HG03565 (cell line): ENCODE results near the gene TMEM184A.
"Not testable (repeated sequence)": the region's sequence is repeated elsewhere in the genome, so short reads cannot be mapped to it uniquely, and the experiment has no call there.

Experiments
- ATAC-seq: cut with Tn5 transposase; IDR thresholded peaks from one replicate; pipeline ENCODE4 v1.9.1; 2021; ENCODE audit warnings: mild to moderate bottlenecking, moderate library complexity; ENCODE audit not compliant: unreplicated experiment

Gene TMEM184A

DNA sequence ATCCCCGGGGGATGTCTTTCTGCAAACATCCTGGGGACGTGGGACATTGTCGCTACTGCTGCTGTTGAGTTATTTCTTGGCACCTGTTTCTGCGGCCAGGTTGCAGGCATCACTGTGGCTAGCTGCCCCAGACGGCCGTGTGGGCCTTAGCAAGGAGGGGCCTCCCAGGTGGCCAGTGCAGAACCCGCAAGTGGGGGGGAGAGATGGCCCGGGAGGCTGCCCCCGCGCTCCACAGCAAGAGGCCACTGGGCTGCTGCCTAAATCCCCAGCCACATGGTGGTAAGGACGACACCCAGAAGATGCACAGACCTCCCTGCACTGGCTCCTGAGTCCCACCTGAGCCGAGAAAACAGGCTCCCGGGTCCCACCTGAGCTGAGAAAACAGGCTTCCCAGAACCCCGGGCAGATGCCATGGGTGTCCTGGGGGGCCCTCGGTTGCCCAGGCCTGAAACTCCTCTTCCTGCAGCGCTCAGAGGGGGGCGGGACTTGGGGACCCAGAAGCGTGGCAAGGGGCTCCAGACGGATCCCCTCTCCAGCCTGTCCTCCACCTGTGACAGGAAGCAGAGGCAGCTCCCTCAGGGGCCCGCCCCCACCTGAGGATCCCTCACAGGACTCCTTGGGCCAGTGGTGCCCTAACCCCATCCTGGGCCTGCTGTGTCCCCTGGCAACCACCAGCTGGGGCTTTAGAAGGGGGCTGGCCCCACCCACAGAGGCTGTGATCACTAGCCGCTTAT lies 26.5 kb downstream of the TMEM184A start:
- ATAC-seq = no peak

- ATAC-seq = no peak
Observed at GRCh38 chr7:1526271-1526754, 29.7 kb downstream of the TMEM184A start.

- ATAC-seq = no peak
Observed at GRCh38 chr7:1525409-1525808, 30.6 kb downstream of the TMEM184A start.

- no peak for ATAC-seq
Observed at GRCh38 chr7:1523844-1524243, 32.2 kb downstream of the TMEM184A start.

- no peak for ATAC-seq
Observed at GRCh38 chr7:1523208-1523607, 32.8 kb downstream of the TMEM184A start.

DNA sequence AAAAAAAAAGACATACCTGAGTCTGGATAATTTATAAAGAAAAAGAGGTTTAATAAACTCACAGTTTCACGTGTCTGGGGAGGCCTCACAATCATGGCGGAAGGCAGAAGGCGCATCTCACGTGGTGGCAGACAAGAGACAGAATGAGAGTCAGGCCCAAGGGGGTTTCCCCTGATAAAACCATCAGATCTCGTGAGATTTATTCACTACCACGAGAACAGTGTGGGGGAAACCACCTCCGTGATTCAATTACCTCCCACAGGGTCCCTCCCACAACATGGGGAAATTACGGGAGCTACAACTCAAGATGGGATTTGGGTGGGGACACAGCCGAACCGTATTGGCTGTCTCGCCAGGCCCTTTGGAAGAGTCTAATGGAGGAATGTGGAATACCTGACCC lies 34.5 kb downstream of the TMEM184A start:
- ATAC-seq = no peak

- ATAC-seq = no peak
Observed at GRCh38 chr7:1520539-1521234, 35.3 kb downstream of the TMEM184A start.

GRCh38 chr7:1519322-1519922 lies 36.6 kb downstream of the TMEM184A start:
- ATAC-seq = not testable (repeated sequence)

- no peak for ATAC-seq
Observed at GRCh38 chr7:1516586-1517251, 39.3 kb downstream of the TMEM184A start.

GRCh38 chr7:1515509-1515967 lies 40.5 kb downstream of the TMEM184A start:
- not testable (repeated sequence) for ATAC-seq

GRCh38 chr7:1514995-1515401 lies 41.0 kb downstream of the TMEM184A start:
- no peak for ATAC-seq

DNA sequence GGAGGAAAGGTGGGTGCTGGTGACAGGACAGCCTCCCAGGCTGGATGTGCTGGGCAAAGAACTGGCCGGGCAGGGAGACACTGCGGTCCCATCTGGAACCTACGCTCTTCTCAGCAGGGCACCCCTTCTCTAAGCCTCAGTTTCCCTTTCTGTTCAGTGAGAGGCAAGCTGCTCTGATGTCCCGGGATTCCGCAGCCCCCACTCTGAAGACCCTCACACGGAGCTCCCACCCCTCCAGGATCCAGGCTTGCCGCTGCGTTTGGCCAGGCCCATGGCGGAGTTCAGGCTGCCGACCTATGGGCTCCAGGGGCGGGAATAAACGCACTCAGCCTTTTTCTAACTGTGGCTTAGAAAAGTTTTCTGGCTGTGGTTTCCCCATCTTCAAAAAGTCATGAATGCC lies 41.6 kb downstream of the TMEM184A start:
- ATAC-seq = no peak

DNA sequence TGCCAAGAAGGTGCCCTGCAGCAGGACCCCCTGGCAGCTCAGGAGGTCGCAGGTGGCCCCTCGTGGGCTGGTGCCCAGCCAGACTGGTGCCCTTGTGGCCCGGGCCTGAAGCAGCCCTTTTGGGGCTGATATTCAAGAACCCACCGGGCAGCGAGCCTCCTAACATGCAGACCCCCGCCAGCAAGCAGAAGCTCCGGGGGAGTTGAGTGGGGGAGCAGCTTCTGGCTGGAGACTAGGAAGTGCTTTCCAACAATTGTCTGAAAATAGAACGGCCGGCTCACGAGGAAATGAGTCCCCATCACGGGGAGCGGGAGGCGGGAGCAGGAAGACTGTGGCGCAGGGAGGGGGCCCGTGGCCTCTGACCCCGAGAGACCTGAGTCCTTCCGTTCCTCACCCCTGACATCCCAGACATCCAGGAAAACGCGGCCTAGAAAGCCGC lies 42.3 kb downstream of the TMEM184A start:
- no peak for ATAC-seq

GRCh38 chr7:1512781-1513656 lies 43.0 kb downstream of the TMEM184A start:
- ATAC-seq = no peak

- no peak for ATAC-seq
Observed at GRCh38 chr7:1511444-1512422, 44.3 kb downstream of the TMEM184A start.

GRCh38 chr7:1510780-1511154 lies 45.2 kb downstream of the TMEM184A start:
- no peak for ATAC-seq

- ATAC-seq = no peak
Observed at GRCh38 chr7:1509226-1509625, 46.8 kb downstream of the TMEM184A start.

- ATAC-seq = no peak
Observed at GRCh38 chr7:1508277-1508758, 47.7 kb downstream of the TMEM184A start.
